Activated CD8-positive, alpha-beta memory T cell treated with anti-CD3 and anti-CD28 coated beads, Interleukin-2, amount 50 U/mL, for 24 hours (primary cell): ENCODE measurements around the gene ACAD11.
"Not testable (repeated sequence)": the region's sequence is repeated elsewhere in the genome, so short reads cannot be mapped to it uniquely, and the experiment has no call there.

Experiments used
- DNase-seq: peaks from one replicate; pipeline ENCODE4 v3.0.0-alpha.2; 2020; ENCODE audit errors: extremely low read depth

Gene ACAD11

DNA sequence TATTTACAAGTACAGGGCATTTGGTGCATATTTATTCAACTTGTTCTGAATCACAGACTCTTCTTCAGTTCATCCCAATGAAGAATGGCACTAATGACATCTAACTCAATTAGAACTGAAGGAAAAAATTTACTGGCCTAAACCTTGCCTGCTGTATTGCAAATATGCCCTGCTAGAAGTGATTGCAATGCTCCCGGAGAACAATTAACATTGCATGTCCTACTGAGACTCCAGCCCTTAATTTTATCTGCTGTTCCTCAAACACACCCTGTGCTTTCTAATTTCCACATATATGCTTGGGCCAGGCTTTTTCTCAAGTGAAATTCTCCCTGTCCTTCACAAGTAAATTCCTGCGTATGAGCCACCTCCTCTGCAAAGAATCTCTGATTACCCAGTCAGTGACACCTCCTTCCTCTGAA is 54.2 kb downstream of the ACAD11 start:
- DNase-seq = no peak

GRCh38 chr3:132600614-132601013 is 59.0 kb downstream of the ACAD11 start:
- DNase-seq = not testable (repeated sequence)

GRCh38 chr3:132598181-132598580 is 61.4 kb downstream of the ACAD11 start:
- no peak for DNase-seq

- no peak for DNase-seq
These were observed 61.9 kb downstream of the ACAD11 start for GRCh38 chr3:132597660-132598059.

GRCh38 chr3:132596816-132597433 is 62.7 kb downstream of the ACAD11 start, which contains the start of gene ACKR4:
TSS of gene ACKR4 (plus strand) at chr3:132597270. CDS start at chr3:132600398, 3,128 bp downstream.
- DNase-seq = no peak

DNA sequence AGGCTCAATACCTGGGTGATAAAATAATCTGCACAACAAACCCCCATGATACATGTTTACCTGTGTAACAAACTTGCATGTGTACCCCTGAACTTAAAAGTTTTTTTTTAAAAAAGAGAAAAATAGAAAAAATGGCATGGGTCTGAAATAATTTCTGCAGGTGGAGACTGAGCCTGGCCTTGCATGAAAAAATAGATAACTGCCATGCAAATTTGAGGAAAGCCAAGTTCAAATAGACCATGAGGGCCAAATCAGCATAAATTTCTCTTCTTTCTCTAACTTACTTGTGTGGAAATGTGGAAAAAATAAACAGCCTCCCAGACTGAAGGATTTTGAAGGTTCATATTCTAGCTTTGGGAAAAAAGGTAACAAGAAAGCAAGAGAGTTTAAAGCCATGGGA is 63.3 kb downstream of the ACAD11 start:
- DNase-seq = no peak

- DNase-seq = no peak
These were observed 64.6 kb downstream of the ACAD11 start for GRCh38 chr3:132595014-132595413.

- DNase-seq = no peak
These were observed 65.1 kb downstream of the ACAD11 start for GRCh38 chr3:132594498-132594897.

- no peak for DNase-seq
These were observed 65.7 kb downstream of the ACAD11 start for GRCh38 chr3:132593947-132594323.

GRCh38 chr3:132593241-132593946 is 66.2 kb downstream of the ACAD11 start:
- no peak for DNase-seq

- no peak for DNase-seq
These were observed 67.4 kb downstream of the ACAD11 start for GRCh38 chr3:132592216-132592615.

GRCh38 chr3:132587401-132587800 is 72.2 kb downstream of the ACAD11 start:
- DNase-seq = no peak

GRCh38 chr3:132573797-132574211 is 85.8 kb downstream of the ACAD11 start:
- DNase-seq = no peak

DNA sequence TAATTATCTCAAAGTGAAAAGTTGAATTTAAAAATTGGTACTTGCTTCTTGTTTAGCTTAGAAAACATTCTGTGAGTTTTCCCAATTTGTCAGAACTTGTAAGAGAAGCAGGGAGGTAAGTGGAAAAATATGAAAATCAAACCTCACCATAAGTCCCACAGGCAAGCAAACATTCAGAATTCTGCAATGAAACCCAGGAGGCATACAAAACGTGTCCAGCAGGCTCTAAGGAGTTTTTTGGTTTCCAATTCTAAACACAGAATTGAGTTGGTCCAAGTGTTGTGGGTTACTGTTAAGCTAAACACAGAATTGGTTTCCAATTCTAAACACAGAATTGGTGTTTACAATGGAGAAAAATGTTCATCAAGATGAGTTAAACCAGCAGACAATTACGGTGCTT is 89.6 kb downstream of the ACAD11 start:
- no peak for DNase-seq

GRCh38 chr3:132569580-132569979 is 90.0 kb downstream of the ACAD11 start:
- no peak for DNase-seq

DNA sequence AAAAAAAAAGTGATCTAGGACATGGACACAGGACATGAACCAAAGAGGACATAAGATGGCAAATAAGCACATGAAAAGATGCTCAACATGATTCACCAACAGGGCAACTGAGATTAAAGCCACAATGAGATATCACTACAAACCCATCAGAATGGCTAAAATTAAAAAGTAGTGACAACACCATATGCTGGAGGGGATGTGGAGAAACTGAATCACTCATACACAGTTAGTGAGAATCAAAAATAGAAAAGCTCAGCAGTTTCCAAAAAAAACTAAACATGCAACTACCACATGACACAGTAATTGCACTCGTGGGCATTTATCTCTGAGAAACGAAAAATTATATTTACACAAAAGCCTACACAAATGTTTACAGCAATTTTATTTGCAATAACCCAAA is 90.5 kb downstream of the ACAD11 start:
- no peak for DNase-seq

- DNase-seq = no peak
These were observed 91.2 kb downstream of the ACAD11 start for GRCh38 chr3:132568422-132568821.

- no peak for DNase-seq
These were observed 95.5 kb downstream of the ACAD11 start for GRCh38 chr3:132564070-132564465.

- DNase-seq = no peak
These were observed 96.1 kb downstream of the ACAD11 start for GRCh38 chr3:132563420-132564069.

DNA sequence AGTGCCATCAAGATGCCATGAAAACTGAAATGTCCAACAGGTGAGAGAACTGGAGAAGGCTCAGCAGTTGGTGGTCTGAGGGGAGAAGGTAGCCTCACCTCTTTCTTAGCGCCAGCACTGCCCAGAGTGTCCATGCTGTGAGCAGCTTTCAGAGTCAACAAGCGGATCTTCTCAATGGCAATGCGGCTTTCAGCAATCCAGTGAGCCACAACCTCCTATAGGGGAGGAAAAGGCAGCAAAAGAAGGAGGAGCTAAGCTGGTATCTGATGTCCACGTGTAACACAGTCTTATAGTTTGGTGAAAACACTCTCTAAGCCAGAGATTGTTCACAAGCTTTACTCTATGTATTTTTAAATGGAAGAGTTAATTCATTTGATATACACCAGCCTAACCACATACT is 98.6 kb downstream of the ACAD11 start:
- no peak for DNase-seq

- no peak for DNase-seq
These were observed 103.0 kb downstream of the ACAD11 start for GRCh38 chr3:132556508-132557159.

DNA sequence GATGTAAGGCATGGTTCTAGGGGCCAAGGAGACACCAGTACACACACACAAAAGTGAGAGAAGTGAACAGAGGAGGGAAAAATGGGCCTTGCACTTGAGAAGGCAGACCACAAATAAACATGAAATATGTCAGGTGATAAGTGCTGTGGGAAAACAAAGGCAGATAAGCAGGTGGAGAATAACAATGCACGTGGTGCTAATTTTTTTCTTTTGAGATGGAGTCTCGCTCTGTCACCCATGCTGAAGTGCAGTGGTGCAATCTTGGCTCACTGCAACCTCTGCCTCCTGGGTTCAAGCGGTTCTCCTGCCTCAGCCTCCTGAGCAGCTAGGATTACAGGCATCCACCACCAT is 103.6 kb downstream of the ACAD11 start:
- not testable (repeated sequence) for DNase-seq
